ENCODE data around the gene SYNRG.

The SYNRG gene

DNA sequence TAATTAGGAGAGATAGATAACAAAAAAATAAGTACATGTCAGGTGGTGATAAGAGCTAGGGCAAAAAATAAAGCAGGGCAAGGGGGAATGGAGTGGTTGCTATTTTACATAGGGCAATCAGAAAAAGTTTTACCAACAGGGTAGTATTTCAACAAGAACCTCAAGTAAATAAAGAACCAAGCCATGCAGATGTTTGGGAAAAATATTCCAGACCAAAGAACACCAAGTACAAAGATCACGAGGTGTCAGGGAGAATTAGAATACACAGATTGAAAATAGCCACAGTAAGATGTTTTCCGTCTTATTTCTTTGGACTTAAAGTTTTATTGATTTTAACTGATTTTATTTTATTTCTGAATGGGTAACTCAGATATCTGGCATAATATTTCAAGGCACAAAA lies 11.1 kb downstream of the SYNRG start:
- no peak for DNase-seq

DNA sequence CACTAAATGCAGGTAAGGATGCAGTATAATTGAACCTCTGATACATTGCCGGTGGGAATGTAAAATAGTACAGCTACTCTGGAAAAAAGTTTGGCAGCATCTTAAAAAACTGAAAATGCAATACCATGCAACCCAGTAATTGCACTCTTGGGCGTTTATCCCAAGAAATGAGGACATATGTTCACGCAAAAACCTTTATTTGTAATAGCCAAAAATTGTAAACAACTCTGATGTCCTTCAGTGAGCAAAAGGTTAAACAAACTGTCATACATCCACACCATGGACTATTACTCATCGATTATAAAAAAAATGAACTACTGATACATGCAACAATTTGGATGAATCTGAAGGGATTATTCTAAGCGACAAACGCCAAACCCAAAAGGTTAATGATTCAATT lies 16.9 kb downstream of the SYNRG start:
- DNase-seq = no peak

DNA sequence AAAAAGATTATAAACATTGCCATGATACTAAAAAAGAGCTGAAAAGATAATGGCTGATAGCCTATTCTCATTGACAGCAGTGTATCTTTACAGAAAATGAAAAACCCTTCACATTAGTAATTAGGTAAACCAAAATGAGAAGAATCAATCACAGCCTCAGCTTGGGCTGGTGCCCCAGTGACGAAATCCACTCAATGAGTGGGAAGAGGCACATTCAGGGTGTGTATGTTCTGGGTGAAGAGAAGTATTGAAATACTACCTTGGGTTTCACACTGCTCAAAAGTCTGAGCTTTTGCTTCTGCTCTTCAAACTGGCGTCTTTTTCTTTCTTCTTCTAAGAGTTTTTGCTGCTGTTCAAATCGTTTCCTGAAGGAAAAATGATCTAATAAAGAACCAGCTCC lies 24.2 kb downstream of the SYNRG start:
- no peak for DNase-seq

DNA sequence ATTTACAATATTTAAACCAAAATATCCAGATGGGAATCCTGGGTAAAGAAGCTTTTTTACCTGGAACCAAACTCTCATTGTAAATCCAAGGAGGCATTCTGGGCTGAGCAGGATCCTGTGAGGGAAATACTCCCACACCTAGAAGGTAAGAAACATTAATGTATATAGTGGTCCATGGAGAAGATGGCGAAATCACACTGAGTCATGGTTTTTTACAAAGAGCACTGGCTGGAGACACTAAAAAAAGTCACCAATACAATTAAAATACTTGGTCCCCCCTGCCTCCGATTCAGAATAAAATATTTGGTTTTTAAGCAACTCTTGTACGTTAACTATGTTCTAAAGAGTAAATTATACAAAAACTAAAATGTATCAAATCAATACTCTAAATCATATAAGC lies 32.9 kb downstream of the SYNRG start:
- DNase-seq = no peak

DNA sequence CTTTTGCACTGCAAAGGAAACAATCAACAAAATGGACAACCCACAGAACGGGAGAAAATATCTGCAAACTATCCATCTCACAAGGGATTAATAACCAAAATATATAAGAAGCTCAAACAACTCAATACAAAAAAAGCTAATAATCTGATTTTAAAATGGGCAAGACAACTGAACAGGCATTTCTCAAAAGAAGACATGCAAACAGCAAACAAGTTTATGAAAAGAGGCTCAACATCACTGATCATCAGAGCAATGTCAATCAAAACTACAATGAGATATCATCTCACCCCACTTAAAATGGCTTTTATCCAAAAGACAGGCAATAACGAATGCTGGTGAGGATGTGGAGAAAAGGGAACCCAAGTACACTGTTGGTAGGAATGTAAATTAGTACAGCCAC lies 34.8 kb downstream of the SYNRG start:
- DNase-seq = no peak

DNA sequence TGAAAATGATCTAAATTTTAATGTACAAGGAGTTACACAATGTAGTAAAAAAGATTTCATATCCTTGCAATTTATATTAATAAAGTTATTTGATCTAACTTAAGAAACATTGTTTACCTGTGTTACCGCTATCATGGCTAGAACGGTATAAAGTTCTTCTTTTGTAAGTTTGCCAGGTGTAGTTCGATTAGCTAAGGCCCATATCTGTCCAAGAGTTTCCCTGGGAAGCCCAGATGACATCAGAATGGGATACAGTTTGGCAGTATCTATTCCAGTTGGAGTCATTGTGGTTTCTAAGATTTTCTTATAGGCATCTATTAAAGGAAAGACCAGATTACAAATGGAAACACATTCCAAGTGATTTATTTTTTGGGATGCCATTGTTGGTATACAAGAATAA lies 37.5 kb downstream of the SYNRG start:
- no peak for DNase-seq

DNA sequence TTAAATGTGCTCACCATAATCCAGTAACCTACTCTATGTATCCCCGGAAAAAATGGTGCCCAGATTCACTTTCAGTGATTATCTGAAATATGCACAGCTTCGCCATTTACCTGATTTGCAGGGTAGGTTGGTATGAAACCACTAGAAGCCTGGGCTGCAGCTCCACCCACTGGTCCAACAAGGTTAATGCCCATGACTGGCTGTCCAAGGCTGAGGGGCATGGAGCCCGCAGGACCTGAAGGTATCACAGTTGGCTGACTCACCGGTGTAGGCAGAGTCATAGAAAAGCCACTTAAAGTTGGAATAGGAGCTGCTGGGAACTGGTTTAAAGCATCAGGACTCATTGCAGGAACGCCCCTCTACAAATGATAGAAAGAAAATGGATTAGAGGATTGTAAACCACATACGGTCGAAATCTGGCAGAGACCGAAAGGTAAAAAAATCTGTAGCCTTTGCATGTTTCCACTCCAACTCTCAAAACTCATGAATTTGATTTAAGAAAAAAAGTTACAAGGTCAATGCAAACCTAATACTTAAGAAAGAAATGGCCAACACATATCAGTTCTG lies 38.6 kb downstream of the SYNRG start:
- peak; percentile 34 to 41 for DNase-seq

DNA sequence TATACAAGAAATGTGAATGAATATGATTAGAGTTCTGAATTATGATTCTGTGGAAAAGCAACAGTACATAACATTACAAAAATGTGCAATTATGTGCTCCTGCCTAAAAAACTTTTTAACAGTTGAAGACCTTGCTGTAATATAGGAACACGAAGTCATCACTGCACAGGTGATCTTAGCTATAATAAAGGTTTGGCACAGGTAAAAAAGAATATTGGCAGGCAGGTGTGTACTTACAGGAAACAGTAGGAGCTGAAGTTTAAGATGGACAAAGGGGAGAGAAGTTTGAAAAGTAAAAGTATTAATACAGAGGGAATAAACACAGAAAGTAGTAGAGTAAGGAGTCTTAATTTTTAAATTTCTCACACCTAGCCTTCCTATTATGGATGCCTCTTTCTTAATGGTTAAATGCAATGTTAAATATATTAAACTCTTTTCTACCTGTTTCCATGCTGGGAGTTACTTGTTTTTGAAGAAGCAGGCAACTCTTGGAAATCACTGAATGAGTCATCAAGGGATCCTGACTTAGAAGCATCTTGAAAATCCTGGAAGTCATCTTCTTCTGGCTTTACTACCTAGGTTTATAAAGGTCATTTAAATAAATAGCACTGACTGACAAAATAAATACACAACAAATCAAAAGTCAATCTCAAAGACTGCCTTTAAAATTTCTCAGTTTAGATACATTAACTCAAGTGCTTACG lies 40.7 kb downstream of the SYNRG start:
- DNase-seq = no peak

DNA sequence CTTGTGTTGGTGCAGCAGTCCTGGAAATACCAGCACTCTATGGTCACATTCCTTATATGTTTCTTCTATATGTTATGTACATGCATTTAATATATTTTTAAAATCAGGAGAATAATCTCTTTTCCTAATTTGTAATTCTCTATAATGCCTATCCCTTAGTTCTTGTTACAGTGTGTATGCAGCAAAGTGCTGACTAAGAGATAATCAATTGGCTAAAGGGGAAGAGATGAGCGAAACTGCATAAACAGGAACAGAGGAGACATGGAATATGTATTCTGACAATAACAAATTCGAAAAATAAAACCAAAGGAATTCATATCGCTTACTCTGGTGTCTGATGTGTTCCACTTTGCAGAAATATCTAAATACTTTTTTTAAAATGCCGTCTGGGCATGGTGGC lies 41.7 kb downstream of the SYNRG start:
- no peak for DNase-seq

DNA sequence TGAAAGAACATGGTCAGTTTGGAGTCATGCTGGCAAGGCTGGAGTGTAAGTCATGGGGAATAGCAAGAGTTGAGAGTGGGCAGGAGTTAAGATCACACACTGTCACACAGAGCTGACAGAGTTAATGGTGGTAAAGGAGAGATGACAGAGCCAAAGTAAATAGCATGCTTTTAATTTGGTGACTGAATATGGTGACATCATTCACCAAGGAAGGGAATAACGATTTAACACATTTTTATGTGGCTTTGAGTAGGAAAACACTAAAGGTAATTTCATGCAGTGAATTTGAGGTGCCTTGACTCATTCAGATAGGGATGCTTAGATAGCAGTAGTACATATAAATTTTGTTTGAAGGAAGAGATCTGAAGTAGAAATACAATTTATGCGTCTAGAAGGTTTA lies 42.1 kb downstream of the SYNRG start:
- no peak for DNase-seq

DNA sequence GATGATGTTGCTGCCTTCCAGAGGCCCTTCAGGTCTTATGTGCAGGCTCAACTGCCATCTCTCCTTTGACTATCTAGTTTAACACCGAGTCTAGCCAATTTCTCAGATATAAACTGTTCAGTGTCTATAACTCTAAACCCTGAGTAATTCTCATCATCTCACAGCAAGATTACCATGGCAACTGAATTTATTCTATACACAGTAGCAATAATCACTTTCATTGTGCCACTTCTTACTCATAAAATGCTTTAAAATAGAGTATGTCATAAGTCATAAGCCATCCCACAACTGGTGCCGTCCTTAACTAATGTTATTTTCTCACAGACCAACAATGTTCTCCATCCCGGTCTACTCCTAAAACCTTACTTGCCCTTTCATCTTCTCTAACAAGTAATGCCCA lies 45.0 kb downstream of the SYNRG start:
- no peak for DNase-seq

DNA sequence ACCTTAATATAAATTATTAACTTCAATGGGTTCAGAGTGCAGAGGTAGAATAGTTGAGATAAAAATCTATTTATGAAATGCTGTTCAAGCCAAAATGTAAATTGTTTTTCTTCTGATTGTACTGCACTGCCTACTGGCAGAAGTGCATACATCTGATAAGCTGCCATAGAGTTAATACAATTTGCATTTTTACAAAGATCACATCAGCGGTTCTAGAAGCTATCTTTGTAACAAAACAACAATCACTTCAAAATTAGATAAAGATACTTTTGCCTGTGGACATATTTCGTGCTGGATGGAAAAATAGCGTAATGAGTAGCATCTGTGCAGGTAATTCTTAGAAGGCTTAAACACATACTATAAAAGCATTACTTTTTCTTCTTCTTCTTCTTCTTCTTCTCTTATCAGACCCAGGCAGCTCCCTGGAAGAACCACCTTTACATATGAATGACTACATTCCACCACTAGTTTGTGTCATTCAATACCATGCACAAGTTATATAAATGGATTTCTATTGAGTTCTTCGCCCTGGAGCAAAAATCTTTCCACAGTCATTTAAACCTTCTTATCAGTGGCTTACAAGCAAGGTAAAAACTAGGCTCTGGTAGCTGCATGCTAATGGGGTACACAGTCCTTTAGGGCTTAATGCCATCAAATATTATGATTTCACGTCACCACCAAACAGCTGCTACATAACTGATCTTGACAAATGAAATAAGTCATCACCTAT lies 47.0 kb downstream of the SYNRG start:
- no peak for DNase-seq

DNA sequence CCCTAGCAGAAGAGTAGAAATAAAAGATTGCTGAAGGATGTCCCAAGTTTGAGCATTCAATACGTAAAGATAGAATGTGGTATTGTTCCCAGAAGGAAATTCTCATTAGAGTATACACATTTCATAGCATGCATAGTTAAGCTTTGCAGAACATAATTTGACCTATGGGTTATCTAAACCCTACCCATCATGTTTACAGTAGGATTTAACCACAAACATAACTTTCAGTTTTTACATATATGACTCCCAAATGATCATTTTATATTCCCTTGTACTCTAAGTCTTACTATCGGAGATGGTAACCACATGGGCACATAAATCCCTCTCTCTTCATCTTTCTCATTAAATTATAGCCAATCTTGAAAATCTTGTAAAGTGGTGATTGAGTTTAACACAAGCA lies 50.9 kb downstream of the SYNRG start:
- DNase-seq = no peak

DNA sequence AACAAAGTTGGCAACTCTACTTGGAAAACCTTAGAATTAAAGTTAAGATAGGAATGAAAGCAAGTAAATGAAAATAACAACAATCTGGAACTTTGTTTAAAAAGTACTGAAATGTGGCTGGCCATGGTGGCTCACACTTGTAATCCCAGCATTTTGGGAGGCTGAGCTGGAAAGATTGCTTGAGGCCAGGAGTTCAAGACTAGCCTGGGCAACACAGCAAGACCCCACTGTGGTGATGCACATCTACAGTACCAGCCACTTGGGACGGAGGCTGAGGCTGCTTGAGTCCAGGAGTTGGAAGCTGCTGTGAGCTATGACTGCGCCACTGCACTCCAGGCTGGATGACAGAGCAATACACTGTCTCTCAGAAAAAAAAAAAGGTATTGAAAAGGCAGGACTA lies 51.7 kb downstream of the SYNRG start:
- DNase-seq = no peak

DNA sequence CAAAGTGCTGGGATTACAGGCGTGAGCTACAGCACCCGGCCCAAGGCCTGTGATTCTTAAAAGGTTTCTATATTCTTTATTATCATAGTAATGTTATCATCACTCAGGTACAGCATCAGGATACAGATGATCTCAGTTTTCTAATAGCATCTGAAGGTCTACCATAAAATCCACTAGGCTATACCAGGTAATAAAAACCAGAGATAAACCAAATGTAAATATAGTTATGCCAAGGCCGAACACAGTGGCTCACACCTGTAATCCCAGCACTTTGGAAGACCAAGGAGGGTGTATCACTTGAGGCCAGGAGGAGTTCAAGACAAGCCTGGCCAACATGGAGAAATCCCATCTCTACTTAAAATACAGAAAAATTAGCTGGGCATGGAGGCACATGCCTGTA lies 53.8 kb downstream of the SYNRG start:
- no peak for DNase-seq

DNA sequence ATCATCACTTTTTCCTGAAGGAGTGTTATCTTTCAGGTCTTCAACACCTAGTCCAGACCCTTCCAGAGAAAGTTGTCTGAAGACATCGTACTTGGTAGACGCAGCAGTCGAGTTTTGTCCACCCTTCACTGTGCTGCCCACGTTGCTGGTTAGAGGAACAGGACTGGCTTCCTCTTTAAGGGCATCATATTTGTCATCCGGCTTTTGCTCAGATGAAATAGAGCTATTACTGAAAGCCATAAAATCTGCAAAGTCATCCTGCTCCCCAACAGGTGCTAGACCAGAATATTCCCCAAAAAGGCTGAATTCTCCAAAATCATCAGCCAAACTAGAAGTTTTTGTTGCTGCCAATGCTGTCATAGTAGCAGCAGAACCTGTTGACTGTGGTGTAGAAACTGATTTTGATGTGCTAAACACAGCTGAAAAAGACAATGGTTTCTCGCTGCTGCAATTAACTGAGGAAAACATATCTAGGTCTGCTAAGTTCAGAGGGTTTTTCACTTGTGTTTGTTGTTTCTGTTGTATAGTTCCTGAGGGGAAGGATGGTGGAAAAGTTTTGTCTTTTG lies 55.7 kb downstream of the SYNRG start:
- DNase-seq = no peak

DNA sequence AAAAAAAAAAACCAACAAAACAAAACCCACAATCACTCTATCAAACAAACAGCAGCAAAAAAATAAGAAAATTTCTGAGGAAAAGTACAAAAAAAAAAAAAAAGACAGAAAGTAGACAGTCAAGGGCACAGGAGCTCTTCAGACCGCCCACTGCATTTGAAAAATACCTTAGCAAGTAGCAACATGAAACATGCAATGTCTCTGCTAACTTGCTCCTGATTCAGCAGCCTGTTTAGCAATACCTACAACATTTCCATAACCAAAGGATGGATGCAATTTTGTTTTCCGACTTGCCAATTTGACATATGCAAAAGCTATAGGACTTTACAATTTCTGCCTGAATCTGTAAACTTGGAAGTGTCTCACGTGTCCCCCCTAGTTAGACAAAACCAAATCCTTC lies 57.4 kb downstream of the SYNRG start:
- no peak for DNase-seq

DNA sequence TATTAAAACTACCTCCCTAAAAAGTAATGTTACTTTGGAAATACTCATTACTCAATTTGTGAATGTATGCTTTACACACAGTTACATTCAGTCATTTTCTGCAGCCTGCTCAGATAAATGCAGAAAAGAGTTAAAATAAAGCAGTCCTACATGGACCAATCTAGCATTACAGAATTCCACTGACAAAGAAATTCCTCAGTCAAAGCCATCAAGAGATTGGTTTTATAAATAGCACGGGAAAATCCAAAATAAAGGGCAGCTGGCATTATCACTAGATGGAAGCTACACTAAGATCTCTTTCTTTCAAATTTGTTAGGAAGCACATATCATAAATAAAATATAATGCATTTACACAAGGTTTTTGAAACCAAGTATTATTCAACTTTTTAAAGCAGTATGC lies 61.2 kb downstream of the SYNRG start:
- DNase-seq = no peak

DNA sequence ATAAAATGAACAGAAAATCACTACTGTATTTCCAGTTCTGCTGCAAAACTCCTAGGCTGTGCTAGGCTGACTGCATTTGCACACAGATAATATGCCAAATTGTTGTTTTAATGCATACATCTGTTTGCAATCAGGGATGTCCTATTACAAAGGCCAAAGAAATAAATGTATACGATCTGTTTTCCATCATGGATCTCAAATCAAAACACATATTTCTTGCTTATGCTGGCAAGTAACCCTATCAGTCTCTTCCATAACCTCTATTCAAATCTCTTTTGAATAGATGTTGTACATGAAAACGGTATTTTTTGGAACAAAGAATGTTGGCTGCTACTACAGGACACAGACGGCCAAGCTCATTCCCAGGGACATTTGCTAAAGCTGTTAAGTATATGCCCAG lies 62.9 kb downstream of the SYNRG start:
- DNase-seq = no peak

DNA sequence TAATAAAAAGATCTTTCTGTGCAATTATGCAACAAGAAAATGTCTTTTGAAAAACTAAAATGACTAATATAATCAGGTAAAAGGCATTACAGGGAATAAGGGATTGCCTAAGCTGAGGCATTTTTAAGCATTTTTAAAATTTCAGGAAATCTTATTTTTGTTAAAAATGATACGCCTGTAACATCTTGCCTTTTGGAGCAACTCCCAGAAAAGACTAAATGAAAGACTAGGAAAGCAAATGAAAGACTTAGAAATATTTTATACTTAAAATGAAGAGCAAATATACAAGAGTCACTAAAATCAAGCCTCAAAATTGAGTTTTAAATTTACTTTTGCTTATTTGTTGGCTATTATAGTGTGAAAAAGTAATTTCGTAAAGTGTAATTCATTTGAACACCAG lies 63.7 kb downstream of the SYNRG start:
- DNase-seq = no peak

DNA sequence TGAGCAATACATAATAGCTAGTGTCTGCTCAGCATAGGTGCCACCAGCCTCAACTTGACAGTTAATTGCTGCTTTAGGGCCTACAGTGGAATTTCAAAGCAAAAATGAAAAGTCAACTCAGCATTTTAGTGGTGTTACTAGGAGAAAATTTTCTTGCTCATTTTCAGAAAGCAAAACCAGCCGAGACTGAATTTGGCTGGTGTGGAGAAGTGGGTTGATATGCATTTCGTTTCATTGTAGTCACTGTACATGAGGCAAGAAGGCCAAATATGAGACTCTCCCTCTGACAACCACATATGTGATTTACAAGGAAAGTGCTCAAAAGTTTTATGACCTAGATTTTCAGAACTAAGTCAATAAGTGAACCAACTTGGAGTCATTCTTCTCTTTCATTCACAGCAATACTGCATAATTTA lies 65.6 kb downstream of the SYNRG start:
- DNase-seq = no peak

DNA sequence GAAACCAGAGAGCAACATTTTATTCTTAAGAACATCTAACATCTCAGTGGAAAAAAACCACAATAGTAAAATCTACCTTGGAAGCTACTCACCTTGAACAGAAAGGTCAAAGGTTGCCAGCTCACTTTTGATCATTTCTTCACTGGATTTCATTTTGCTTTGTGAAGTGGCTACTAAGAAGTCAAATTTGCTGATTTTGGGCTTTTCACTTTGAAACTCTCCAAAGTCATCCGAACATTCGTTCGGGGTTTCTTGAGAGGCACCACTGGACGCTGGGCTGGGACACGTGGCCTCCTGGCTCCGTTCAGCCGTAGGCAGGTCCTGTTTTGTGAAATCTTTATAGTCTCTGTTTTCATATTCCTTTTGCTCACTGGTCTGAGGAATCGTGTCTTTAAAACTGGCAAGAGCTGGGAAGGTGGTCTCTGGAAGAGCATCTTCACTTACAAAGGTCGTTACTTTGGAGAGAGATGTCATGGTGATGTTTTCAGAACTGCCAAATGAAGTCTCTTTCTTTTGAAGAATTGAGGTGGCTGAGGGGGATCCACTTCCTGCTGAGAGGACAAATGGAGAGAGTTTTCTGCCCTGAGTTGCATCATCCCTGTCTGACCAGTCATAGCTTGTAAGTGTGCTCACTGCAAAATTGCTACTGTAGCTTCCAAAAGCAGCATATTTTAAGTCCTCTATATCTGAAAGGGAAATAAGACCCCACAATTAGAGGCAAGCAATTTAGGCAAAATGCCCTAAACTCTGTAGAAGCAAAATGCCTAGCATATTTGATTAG lies 67.1 kb downstream of the SYNRG start:
- no peak for DNase-seq

DNA sequence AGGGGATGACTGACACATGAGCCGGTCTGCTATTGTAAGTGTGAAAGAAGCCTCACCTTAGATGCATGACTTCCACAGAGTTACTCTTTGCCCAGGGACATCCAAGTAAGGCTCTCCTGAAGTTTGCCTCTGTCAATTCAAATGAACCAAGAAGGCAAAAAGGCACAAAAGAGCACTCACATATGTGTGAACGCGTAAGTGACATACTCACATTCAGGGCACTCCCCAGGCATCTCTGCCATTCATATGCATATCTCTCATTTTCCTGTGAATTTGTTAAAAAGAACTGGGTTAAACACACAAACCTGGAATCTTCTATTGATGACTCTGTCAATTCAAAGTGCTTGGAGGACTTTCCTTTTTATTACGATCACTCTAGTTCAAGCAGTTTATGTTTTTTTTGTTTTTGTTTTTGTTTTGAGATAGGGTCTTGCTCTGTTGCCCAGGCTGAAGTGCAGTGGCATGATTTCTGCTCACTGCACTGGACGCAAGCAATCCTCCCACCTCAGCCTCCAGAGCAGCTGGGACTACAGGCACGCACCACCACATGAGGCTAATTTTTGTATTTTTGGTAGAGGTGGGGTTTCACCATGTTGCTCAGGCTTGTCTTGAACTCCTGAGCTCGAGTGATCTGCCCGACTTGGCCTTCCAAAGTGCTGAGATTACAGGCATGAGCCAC lies 70.1 kb downstream of the SYNRG start:
- DNase-seq = no peak
